ENCODE measurements around the gene APOO. TPM values are rescaled to one million over a fixed set of nuclear protein-coding genes. Genes with fewer than 3 reads are reported as not detected.

The APOO gene
- polyA plus RNA-seq, 1 donor from 2014 or later = 42.5 TPM

DNA sequence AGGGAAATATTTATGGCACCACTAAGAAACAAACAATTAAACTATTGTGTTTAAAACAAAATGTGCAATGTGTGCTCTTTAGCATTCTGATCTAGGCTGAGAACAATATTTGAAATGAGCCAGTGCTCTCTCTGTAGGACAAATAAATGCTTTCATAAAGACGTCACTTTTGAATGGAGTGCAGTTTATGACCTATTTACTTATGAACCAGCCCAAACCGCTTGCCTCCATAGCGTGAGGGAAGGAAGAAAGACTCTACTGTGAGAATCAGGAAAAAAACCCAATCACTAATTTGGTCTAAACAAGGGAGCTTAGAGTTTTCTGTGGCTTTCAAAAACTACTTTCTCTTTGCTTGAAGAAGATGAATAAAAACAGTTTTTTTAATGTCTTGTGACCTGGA, 85.3 kb downstream of the APOO start:
- Histone ChIP-seq H3K79me2 (replicated peaks; ENCODE audit: insufficient read depth, low read length) (no peaks in the 10 kb centered on the region), H3F3A (ENCODE audit: insufficient read depth, low read length, poor library complexity, severe bottlenecking) (no peaks in the 10 kb centered on the region), H3K9me2 (ENCODE audit: insufficient read depth, low read length) (no peaks in the 10 kb centered on the region), H3K27ac (ENCODE audit: low read length) (no peak overlapping the region), H3K9ac (ENCODE audit: low read length) (no peak overlapping the region), H3K4me3 (ENCODE audit: low read length) (no peak overlapping the region), H3K27me3 (ENCODE audit: insufficient read depth, low read depth, low read length) (no peaks in the 10 kb centered on the region), H4K20me1 (ENCODE audit: insufficient read depth) (no peaks in the 10 kb centered on the region), H2AFZ (ENCODE audit: low read depth, low read length) (no peak overlapping the region), H3K36me3 (ENCODE audit: insufficient read depth, low read length) (no peaks in the 10 kb centered on the region), H3K9me3 (ENCODE audit: low read length) (no peaks in the 10 kb centered on the region), H3K4me2 (ENCODE audit: low read length) (no peak overlapping the region)
- TF ChIP-seq SMC3 (conservative IDR thresholded peaks at IDR 0.05; ENCODE audit: poor library complexity) (no peak), EP300 (conservative IDR thresholded peaks at IDR 0.05; ENCODE audit: poor library complexity, severe bottlenecking) (no peak), RAD21 (conservative IDR thresholded peaks at IDR 0.05) (no peak), TAF1 (IDR thresholded peaks at IDR 0.05; ENCODE audit: low read depth) (no peak), POLR2AphosphoS5 (IDR thresholded peaks at IDR 0.05) (no peak), EZH2 (IDR thresholded peaks at IDR 0.05; ENCODE audit: borderline replicate concordance, insufficient read depth, low read length, poor library complexity, severe bottlenecking) (no peak), MXI1 (conservative IDR thresholded peaks at IDR 0.05; ENCODE audit: poor library complexity, severe bottlenecking) (no peak)
- TF ChIP-seq, protein P1, sequence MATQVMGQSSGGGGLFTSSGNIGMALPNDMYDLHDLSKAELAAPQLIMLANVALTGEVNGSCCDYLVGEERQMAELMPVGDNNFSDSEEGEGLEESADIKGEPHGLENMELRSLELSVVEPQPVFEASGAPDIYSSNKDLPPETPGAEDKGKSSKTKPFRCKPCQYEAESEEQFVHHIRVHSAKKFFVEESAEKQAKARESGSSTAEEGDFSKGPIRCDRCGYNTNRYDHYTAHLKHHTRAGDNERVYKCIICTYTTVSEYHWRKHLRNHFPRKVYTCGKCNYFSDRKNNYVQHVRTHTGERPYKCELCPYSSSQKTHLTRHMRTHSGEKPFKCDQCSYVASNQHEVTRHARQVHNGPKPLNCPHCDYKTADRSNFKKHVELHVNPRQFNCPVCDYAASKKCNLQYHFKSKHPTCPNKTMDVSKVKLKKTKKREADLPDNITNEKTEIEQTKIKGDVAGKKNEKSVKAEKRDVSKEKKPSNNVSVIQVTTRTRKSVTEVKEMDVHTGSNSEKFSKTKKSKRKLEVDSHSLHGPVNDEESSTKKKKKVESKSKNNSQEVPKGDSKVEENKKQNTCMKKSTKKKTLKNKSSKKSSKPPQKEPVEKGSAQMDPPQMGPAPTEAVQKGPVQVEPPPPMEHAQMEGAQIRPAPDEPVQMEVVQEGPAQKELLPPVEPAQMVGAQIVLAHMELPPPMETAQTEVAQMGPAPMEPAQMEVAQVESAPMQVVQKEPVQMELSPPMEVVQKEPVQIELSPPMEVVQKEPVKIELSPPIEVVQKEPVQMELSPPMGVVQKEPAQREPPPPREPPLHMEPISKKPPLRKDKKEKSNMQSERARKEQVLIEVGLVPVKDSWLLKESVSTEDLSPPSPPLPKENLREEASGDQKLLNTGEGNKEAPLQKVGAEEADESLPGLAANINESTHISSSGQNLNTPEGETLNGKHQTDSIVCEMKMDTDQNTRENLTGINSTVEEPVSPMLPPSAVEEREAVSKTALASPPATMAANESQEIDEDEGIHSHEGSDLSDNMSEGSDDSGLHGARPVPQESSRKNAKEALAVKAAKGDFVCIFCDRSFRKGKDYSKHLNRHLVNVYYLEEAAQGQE (IDR thresholded peaks at IDR 0.05; ENCODE audit: borderline replicate concordance) = no peak
- TF ChIP-seq, protein P2, sequence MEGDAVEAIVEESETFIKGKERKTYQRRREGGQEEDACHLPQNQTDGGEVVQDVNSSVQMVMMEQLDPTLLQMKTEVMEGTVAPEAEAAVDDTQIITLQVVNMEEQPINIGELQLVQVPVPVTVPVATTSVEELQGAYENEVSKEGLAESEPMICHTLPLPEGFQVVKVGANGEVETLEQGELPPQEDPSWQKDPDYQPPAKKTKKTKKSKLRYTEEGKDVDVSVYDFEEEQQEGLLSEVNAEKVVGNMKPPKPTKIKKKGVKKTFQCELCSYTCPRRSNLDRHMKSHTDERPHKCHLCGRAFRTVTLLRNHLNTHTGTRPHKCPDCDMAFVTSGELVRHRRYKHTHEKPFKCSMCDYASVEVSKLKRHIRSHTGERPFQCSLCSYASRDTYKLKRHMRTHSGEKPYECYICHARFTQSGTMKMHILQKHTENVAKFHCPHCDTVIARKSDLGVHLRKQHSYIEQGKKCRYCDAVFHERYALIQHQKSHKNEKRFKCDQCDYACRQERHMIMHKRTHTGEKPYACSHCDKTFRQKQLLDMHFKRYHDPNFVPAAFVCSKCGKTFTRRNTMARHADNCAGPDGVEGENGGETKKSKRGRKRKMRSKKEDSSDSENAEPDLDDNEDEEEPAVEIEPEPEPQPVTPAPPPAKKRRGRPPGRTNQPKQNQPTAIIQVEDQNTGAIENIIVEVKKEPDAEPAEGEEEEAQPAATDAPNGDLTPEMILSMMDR (IDR thresholded peaks at IDR 0.05; ENCODE audit: poor library complexity, severe bottlenecking) = no peak

DNA sequence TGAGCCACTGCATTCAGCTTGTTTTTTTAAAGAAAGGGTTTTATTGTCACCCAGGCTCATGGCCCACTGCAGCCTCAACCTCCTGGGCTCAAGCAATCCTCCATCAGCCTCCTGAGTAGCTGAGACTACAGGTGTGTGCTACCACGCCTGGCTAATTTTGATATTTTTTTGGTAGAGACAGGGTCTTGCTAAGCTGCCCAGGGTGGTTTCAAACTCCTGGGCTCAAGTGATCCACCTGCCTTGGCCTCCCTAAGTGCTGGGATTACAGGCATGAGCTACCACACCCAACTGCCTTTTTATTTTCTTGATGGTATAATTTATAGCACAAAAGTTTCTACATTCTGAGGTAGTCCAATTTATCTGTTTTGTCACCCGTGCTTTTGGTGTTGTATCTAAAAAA, 85.9 kb downstream of the APOO start:
- no peaks in the 10 kb centered on the region for H3K36me3 ChIP-seq (ENCODE audit: insufficient read depth, low read length)
- no peaks in the 10 kb centered on the region for H3K9me2 ChIP-seq (ENCODE audit: insufficient read depth, low read length)
- H3K79me2 ChIP-seq (replicated peaks; ENCODE audit: insufficient read depth, low read length) = no peaks in the 10 kb centered on the region
- H4K20me1 ChIP-seq (ENCODE audit: insufficient read depth) = no peaks in the 10 kb centered on the region
- TF ChIP-seq MXI1 (conservative IDR thresholded peaks at IDR 0.05; ENCODE audit: poor library complexity, severe bottlenecking) (no peak), EP300 (conservative IDR thresholded peaks at IDR 0.05; ENCODE audit: poor library complexity, severe bottlenecking) (no peak), TAF1 (IDR thresholded peaks at IDR 0.05; ENCODE audit: low read depth) (no peak), EZH2 (IDR thresholded peaks at IDR 0.05; ENCODE audit: borderline replicate concordance, insufficient read depth, low read length, poor library complexity, severe bottlenecking) (no peak), RAD21 (conservative IDR thresholded peaks at IDR 0.05) (no peak)
- TF ChIP-seq, protein P2 (IDR thresholded peaks at IDR 0.05; ENCODE audit: poor library complexity, severe bottlenecking) = no peak
- TF ChIP-seq, protein P1 (IDR thresholded peaks at IDR 0.05; ENCODE audit: borderline replicate concordance) = no peak
- no peak overlapping the region for H3K27ac ChIP-seq (ENCODE audit: low read length)
- no peak overlapping the region for H3K9ac ChIP-seq (ENCODE audit: low read length)
- H2AFZ ChIP-seq (ENCODE audit: low read depth, low read length) = no peak overlapping the region
- H3K27me3 ChIP-seq (ENCODE audit: insufficient read depth, low read depth, low read length) = no peaks in the 10 kb centered on the region
- H3F3A ChIP-seq (ENCODE audit: insufficient read depth, low read length, poor library complexity, severe bottlenecking) = no peaks in the 10 kb centered on the region
- no peak overlapping the region for H3K4me3 ChIP-seq (ENCODE audit: low read length)
- no peaks in the 10 kb centered on the region for H3K9me3 ChIP-seq (ENCODE audit: low read length)
- H3K4me2 ChIP-seq (ENCODE audit: low read length) = no peak overlapping the region

All from neural cell (in vitro differentiated cells).